ENCODE measurements around the gene PLOD2. TPM values are rescaled to one million over a fixed set of nuclear protein-coding genes. Genes with fewer than 3 reads are reported as not detected.

PLOD2 gene
- total and polyA plus RNA-seq, 2 of the 8 experiments (the other 6 are each of a cell fraction or from before 2014, with no cell fraction given): 4.0 to 28.7 TPM

DNA sequence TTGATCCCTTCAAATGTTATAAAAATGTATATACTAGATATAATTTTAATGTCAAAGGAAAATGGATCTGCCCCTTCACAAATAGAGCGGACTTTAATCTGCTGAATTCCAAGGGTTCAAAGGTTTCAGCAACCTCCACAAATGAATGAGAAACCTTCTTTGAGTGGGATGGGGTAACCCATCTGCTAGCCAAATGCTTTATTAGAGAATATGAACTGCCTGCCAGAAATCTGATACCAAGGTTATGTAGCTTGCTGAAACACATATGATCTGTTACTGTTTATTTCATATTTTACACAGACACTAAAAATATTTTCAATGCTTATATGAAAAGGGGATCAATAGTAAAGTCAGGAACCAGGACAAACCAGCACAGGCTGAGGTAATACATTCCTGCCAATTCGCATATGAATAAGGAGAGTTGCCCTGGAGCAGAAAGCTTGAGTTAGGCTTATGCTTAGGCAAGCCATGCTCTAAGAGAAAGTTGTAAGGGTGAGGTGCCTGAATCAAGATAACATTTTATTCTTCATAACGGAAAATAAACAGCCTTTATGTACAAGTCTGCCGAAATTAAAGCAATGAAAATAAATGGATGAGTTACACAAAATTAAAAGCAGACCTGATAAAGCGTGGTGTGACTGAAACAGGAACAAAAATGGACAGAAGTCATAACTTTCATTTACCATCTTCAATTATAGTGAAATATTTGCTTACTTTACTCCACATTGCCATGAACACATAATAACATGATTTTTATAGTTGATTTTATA, 26.5 kb downstream of the PLOD2 start:
- Histone ChIP-seq H3K79me2 (ENCODE audit: control insufficient read depth in 1 of 2, insufficient read depth in 2 of 2, low read length in 2 of 2) (peaks cover 0 to 55% of the 10 kb centered on the region in 2 experiments; a peak in 2 of 4 replicates), H2BK5ac (ENCODE audit: low read depth, low read length) (no peak overlapping the region), H4K8ac (ENCODE audit: extremely low read depth, insufficient read depth, low read length) (no peak overlapping the region), H4K5ac (ENCODE audit: insufficient read length, low read depth, low read length) (peak overlapping the region; percentile 20), H2BK20ac (ENCODE audit: low read length) (no peak overlapping the region), H2BK15ac (ENCODE audit: low read length) (no peak overlapping the region), H3K18ac (ENCODE audit: extremely low read depth, low read length) (no peak overlapping the region), H4K91ac (replicated peaks; ENCODE audit: insufficient read length, low read length) (no peak overlapping the region), H2BK12ac (ENCODE audit: low read depth, low read length) (no peak overlapping the region), H3K23ac (ENCODE audit: insufficient read length) (no peak overlapping the region), H3K4me1 (replicated peaks in 1 of 4; ENCODE audit: control insufficient read depth in 3 of 4, insufficient read depth in 4 of 4, low read length in 3 of 4) (peaks cover 0 to 9% (median 2%) of the 10 kb centered on the region in 4 experiments; a peak in 1 of 7 replicates), H3K14ac (ENCODE audit: insufficient read length) (no peak overlapping the region), H3K36me3 (ENCODE audit: control insufficient read depth in 2 of 4, insufficient read depth in 4 of 4, low read length in 3 of 4) (no peaks in the 10 kb centered on the region), H3K4me2 (ENCODE audit: insufficient read depth in 1 of 2, low read depth in 2 of 2, low read length in 2 of 2) (peak overlapping the region in 1 of 2 experiments; percentile 16; a peak in 1 of 4 replicates), H2AK5ac (ENCODE audit: low read depth, low read length) (no peak overlapping the region), H3K9ac (replicated peaks in 1 of 4; ENCODE audit: extremely low read depth in 1 of 4, low read depth in 3 of 4, low read length in 3 of 4) (no peak overlapping the region), H3K23me2 (ENCODE audit: low read depth, low read length) (no peaks in the 10 kb centered on the region), H3K4me3 (ENCODE audit: extremely low read depth in 1 of 4, insufficient read depth in 2 of 4, low read depth in 3 of 4, low read length in 4 of 4) (0 out of 8 replicates have a peak overlapping the region, but pooled peaks of 1 of the 4 experiments have one; percentile 11), H3K27me3 (replicated peaks in 1 of 4; ENCODE audit: control insufficient read depth in 3 of 4, extremely low read depth in 1 of 4, insufficient read depth in 3 of 4, low read length in 3 of 4) (no peaks in the 10 kb centered on the region), H2AFZ (ENCODE audit: low read length) (no peak overlapping the region), H3K4ac (replicated peaks; ENCODE audit: insufficient read length, low read depth, low read length) (no peak overlapping the region), H3K56ac (replicated peaks; ENCODE audit: insufficient read length, low read depth, low read length) (no peak overlapping the region), H3K79me1 (ENCODE audit: low read depth, low read length) (no peaks in the 10 kb centered on the region), H2BK120ac (replicated peaks; ENCODE audit: low read depth, low read length) (no peak overlapping the region), H3K9me3 (ENCODE audit: insufficient read depth in 2 of 2, low read depth in 1 of 2, low read length in 1 of 2) (no peaks in the 10 kb centered on the region), H3K27ac (ENCODE audit: low read depth, low read length) (no peak overlapping the region), H4K20me1 (replicated peaks in 1 of 2; ENCODE audit: control insufficient read depth in 1 of 2, insufficient read depth in 2 of 2, low read length in 2 of 2) (no peaks in the 10 kb centered on the region)
- ChIA-PET CTCF (ENCODE audit: partially characterized antibody) (no interaction called here), POLR2A (ENCODE audit: partially characterized antibody) (no interaction called here)
- TF ChIP-seq CEBPB (IDR thresholded peaks at IDR 0.05; ENCODE audit: low read depth, low read length) (no peak), POU5F1 (IDR thresholded peaks at IDR 0.05; ENCODE audit: low read depth, low read length) (peak; percentile 55; the same call in 1 of the 2 replicates), TEAD4 (IDR thresholded peaks at IDR 0.05; ENCODE audit: low read depth, low read length) (peak; percentile 57; the same call in 1 of the 2 replicates), JUN (IDR thresholded peaks at IDR 0.05; ENCODE audit: low read depth, low read length) (peak; percentile 72; the same call in 1 of the 2 replicates), KDM4A (IDR thresholded peaks at IDR 0.05; ENCODE audit: low read depth, low read length, severe bottlenecking) (no peak), RXRA (IDR thresholded peaks at IDR 0.05; ENCODE audit: insufficient read depth, low read depth, low read length) (no peak), SRF (IDR thresholded peaks at IDR 0.05; ENCODE audit: low read depth, low read length) (no peak)
- FAIRE-seq (peak; percentile 63), DNase-seq (ENCODE audit: low read depth in 1 of 2, low spot score in 2 of 2) (peak in 1 of 2 experiments; percentile 10)
- WGBS, 2 experiments (ENCODE audit: extremely low coverage in 1 of 2, insufficient coverage in 1 of 2, insufficient read length in 1 of 2, insufficient replicate concordance in 2 of 2, low coverage in 1 of 2, low lambda C conversion rate in 2 of 2, missing lambda C conversion rate in 1 of 2): 33% methylated on average over 5 of the region's 5 CpGs; no CpG with 5 or more reads in 1 of the 2 experiments

Data from H1 (cell line).